A549 (cell line): ENCODE data around the gene WIPF3. TPM values are rescaled to one million over a fixed set of nuclear protein-coding genes. Genes with fewer than 3 reads are reported as not detected.

Source experiments
- ATAC-seq, 2 experiments: fragments of 200-7000 bp in 1 of 2; fragments of >200 bp in 1 of 2; cut with Nextera tagmentation in 1 of 2; cut with Tn5 transposase in 1 of 2; 3 replicates each; pipeline versions ENCODE4 v1.8.0 to v1.9.1; 2018 to 2020; ENCODE audit warnings: mild to moderate bottlenecking in 1 of 2, moderate library complexity in 1 of 2
- CTCF ChIA-PET: fragments of 300-600 bp; sonication (Branson Sonifier 250); formaldehyde crosslinking; extraction: SDS; loops from one replicate; lab custom pipeline; 2021; ENCODE audit warnings: antibody characterized with exemption, inconsistent platforms; lab: Yijun Ruan, JAX
- POLR2A ChIA-PET: fragments of 350-600 bp; formaldehyde crosslinking; extraction: SDS; loops from one replicate; lab custom pipeline; 2021; ENCODE audit warnings: antibody characterized with exemption, inconsistent platforms; lab: Yijun Ruan, JAX
- DNase-seq, 2 experiments: peaks; one replicate each; pipeline versions ENCODE4 v3.0.0 to v3.0.0-alpha.2; 2011 to 2016; ENCODE audit warnings: low read depth in 1 of 2, low spot score in 1 of 2
- FAIRE-seq: peaks from 2 replicates; lab custom pipeline; 2011; peaks lifted over from hg19 to GRCh38; lab: Jason Lieb, UNC
- H3K27ac ChIP-seq, 2 experiments: fragments of >200 bp; sonication (Bioruptor Twin); formaldehyde crosslinking; 3 replicates each; pipeline ENCODE4 v1.5.1; 2016 to 2017
- H3K4me1 ChIP-seq: fragments of >200 bp; sonication (Bioruptor Twin); formaldehyde crosslinking; 3 replicates; pipeline ENCODE4 v1.6.1; 2016
- H3K4me2 ChIP-seq: fragments of >200 bp; sonication (Bioruptor Twin); formaldehyde crosslinking; 3 replicates; pipeline ENCODE4 v1.6.1; 2016
- H3K4me3 ChIP-seq: fragments of >200 bp; sonication (Bioruptor Twin); formaldehyde crosslinking; 3 replicates; pipeline ENCODE4 v1.5.1; 2016
- H3K9me3 ChIP-seq: fragments of >200 bp; sonication (Bioruptor Twin); formaldehyde crosslinking; 3 replicates; pipeline ENCODE4 v1.6.1; 2016
- BHLHE40 ChIP-seq: IDR thresholded peaks from 2 replicates; pipeline ENCODE4 v1.6.1; 2012; ENCODE audit warnings: low read depth, low read length, inconsistent platforms
- CBX2 ChIP-seq: fragments of 200-600 bp; sonication (generic); IDR thresholded peaks from 2 replicates; pipeline ENCODE4 v1.6.1; 2016; ENCODE audit warnings: low read depth, mild to moderate bottlenecking, borderline replicate concordance
- CEBPB ChIP-seq, 2 experiments: fragments of >200 bp in 1 of 2; sonication (Bioruptor Twin) in 1 of 2; formaldehyde crosslinking in 1 of 2; IDR thresholded peaks; 2 replicates each; pipeline ENCODE4 v1.6.1; 2012 to 2016
- FOSL2 ChIP-seq, 2 experiments: fragments of 450-650 bp in 1 of 2; fragments of >200 bp in 1 of 2; sonication (Bioruptor Twin) in 1 of 2; formaldehyde crosslinking; IDR thresholded peaks; 2 replicates each; pipeline versions ENCODE4 v1.5.0 to v1.6.1; 2016 to 2020; ENCODE audit warnings: mild to moderate bottlenecking in 1 of 2, moderate library complexity in 1 of 2
- GATA3 ChIP-seq: IDR thresholded peaks from 2 replicates; pipeline ENCODE4 v1.6.1; 2012; ENCODE audit warnings: borderline replicate concordance
- JUN ChIP-seq, 2 experiments: fragments of >200 bp; sonication (Bioruptor Twin); formaldehyde crosslinking; IDR thresholded peaks; 2 replicates in 1 of 2; 3 replicates in 1 of 2; pipeline ENCODE4 v1.6.1; 2016 to 2017
- JUNB ChIP-seq: fragments of >200 bp; sonication (Bioruptor Twin); formaldehyde crosslinking; IDR thresholded peaks from 2 replicates; pipeline ENCODE4 v1.6.1; 2016
- KDM5A ChIP-seq: fragments of 200-600 bp; sonication (generic); IDR thresholded peaks from 2 replicates; pipeline ENCODE4 v1.6.1; 2016; ENCODE audit warnings: antibody characterized with exemption, mild to moderate bottlenecking
- MAZ ChIP-seq: fragments of 150-350 bp; IDR thresholded peaks from 2 replicates; pipeline ENCODE4 v1.6.1; 2014; ENCODE audit warnings: antibody characterized with exemption, low read depth, low read length, borderline replicate concordance
- NFE2L2 ChIP-seq: fragments of 150-350 bp; conservative IDR thresholded peaks from 2 replicates; pipeline ENCODE4 v1.6.1; 2014; ENCODE audit warnings: low read length
- NPAS2 ChIP-seq: fragments of 250-450 bp; sonication (Bioruptor Pico); IDR thresholded peaks from 2 replicates; pipeline ENCODE4 v1.8.0; 2022; ENCODE audit warnings: mild to moderate bottlenecking, moderate library complexity, borderline replicate concordance
- RARB ChIP-seq: fragments of 250-450 bp; sonication (Bioruptor Pico); IDR thresholded peaks from 2 replicates; pipeline ENCODE4 v1.8.0; 2021; ENCODE audit warnings: mild to moderate bottlenecking, moderate library complexity
- RNF2 ChIP-seq: fragments of 200-600 bp; sonication (generic); IDR thresholded peaks from 2 replicates; pipeline ENCODE4 v1.6.1; 2016; ENCODE audit warnings: low read depth, mild to moderate bottlenecking, antibody characterized with exemption, moderate library complexity, borderline replicate concordance
- TFCP2L1 ChIP-seq: fragments of 250-450 bp; sonication (Bioruptor Pico); IDR thresholded peaks from 2 replicates; pipeline ENCODE4 v1.5.0; 2021; ENCODE audit warnings: mild to moderate bottlenecking
- TP53 ChIP-seq: fragments of 250-450 bp; sonication (Bioruptor Pico); IDR thresholded peaks from 2 replicates; pipeline ENCODE4 v1.5.0; 2021; ENCODE audit warnings: mild to moderate bottlenecking, moderate library complexity
- WGBS: methylation state at CpG from one replicate; pipeline ENCODE4 v1.1.6; 2017; ENCODE audit errors: missing lambda C conversion rate; 5-methylcytosine and 5-hydroxymethylcytosine counted together
- polyA plus RNA-seq, 4 experiments: library from polyadenylated mRNA; depleted of rRNA in 3 of 4; stranded (reverse); fragments of >200 nt; fragmentation: RNase III in 1 of 4; extraction: RNeasy Plus Mini Kit Qiagen cat#74134 plus additional on column Dnase treatment in 1 of 4; gene quantifications; 2 replicates in 3 of 4; 3 replicates in 1 of 4; pipeline ENCODE4 v1.2.3, GENCODE V29; 2011 to 2017
- TF ChIP-seq, protein P1 (sequence below): fragments of 250-450 bp; sonication (Bioruptor Pico); IDR thresholded peaks from 2 replicates; pipeline ENCODE4 v1.5.0; 2021; ENCODE audit warnings: mild to moderate bottlenecking, moderate library complexity, borderline replicate concordance
- TF ChIP-seq, protein P2 (sequence below): fragments of >200 bp; sonication (Bioruptor Twin); formaldehyde crosslinking; IDR thresholded peaks from 3 replicates; pipeline ENCODE4 v1.5.1; 2016
- TF ChIP-seq, protein P3 (sequence below): IDR thresholded peaks from 2 replicates; pipeline ENCODE4 v1.6.1; 2012
- TF ChIP-seq, protein P4 (sequence below): fragments of 450-650 bp; IDR thresholded peaks from 2 replicates; pipeline ENCODE4 v1.6.1; 2014; ENCODE audit warnings: antibody characterized with exemption
- TF ChIP-seq, protein P5 (sequence below): IDR thresholded peaks from 2 replicates; pipeline ENCODE4 v1.6.1; 2012; ENCODE audit warnings: low read depth, borderline replicate concordance
- TF ChIP-seq, protein P6 (sequence below): fragments of 250-450 bp; sonication (Bioruptor Pico); IDR thresholded peaks from 2 replicates; pipeline ENCODE4 v1.5.0; 2020; ENCODE audit warnings: low read depth, mild to moderate bottlenecking, moderate library complexity

Gene WIPF3
- polyA plus RNA-seq, 2 of the 4 experiments (the other 2 are of a cell fraction): 0.10 to 0.30 TPM

DNA sequence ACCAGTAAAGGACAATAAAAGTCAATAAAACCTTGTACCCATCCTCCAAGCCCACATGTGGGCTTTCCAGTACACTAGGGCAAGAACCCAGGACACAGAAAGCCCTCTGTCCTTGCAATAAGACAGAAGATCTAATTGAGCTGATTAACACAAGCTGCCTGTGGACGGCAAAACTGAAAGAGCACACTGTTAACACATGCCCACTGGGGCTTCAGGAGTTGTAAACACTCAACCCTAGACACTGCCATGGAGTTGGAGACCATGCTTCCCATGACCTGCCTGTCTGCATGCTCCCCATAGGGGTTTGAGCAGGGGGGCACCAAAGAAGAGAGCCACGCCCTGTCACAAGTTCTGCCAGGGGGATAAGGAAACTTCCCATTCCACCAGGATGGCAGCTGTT lies 22.6 kb upstream of the WIPF3 start:
- H3K4me2 ChIP-seq: no peak overlapping the region
- TF ChIP-seq, protein P1, sequence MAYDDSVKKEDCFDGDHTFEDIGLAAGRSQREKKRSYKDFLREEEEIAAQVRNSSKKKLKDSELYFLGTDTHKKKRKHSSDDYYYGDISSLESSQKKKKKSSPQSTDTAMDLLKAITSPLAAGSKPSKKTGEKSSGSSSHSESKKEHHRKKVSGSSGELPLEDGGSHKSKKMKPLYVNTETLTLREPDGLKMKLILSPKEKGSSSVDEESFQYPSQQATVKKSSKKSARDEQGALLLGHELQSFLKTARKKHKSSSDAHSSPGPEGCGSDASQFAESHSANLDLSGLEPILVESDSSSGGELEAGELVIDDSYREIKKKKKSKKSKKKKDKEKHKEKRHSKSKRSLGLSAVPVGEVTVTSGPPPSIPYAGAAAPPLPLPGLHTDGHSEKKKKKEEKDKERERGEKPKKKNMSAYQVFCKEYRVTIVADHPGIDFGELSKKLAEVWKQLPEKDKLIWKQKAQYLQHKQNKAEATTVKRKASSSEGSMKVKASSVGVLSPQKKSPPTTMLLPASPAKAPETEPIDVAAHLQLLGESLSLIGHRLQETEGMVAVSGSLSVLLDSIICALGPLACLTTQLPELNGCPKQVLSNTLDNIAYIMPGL (CRISPR knock-in tag): no peak
- TF ChIP-seq RNF2: no peak
- TF ChIP-seq, protein P2, sequence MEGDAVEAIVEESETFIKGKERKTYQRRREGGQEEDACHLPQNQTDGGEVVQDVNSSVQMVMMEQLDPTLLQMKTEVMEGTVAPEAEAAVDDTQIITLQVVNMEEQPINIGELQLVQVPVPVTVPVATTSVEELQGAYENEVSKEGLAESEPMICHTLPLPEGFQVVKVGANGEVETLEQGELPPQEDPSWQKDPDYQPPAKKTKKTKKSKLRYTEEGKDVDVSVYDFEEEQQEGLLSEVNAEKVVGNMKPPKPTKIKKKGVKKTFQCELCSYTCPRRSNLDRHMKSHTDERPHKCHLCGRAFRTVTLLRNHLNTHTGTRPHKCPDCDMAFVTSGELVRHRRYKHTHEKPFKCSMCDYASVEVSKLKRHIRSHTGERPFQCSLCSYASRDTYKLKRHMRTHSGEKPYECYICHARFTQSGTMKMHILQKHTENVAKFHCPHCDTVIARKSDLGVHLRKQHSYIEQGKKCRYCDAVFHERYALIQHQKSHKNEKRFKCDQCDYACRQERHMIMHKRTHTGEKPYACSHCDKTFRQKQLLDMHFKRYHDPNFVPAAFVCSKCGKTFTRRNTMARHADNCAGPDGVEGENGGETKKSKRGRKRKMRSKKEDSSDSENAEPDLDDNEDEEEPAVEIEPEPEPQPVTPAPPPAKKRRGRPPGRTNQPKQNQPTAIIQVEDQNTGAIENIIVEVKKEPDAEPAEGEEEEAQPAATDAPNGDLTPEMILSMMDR: no peak
- TF ChIP-seq, protein P3, sequence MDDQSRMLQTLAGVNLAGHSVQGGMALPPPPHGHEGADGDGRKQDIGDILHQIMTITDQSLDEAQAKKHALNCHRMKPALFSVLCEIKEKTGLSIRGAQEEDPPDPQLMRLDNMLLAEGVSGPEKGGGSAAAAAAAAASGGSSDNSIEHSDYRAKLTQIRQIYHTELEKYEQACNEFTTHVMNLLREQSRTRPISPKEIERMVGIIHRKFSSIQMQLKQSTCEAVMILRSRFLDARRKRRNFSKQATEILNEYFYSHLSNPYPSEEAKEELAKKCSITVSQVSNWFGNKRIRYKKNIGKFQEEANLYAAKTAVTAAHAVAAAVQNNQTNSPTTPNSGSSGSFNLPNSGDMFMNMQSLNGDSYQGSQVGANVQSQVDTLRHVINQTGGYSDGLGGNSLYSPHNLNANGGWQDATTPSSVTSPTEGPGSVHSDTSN: no peak
- TF ChIP-seq, protein P4, sequence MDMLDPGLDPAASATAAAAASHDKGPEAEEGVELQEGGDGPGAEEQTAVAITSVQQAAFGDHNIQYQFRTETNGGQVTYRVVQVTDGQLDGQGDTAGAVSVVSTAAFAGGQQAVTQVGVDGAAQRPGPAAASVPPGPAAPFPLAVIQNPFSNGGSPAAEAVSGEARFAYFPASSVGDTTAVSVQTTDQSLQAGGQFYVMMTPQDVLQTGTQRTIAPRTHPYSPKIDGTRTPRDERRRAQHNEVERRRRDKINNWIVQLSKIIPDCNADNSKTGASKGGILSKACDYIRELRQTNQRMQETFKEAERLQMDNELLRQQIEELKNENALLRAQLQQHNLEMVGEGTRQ: no peak
- TF ChIP-seq NFE2L2: no peak
- TF ChIP-seq NPAS2: no peak
- TF ChIP-seq BHLHE40: no peak
- TF ChIP-seq FOSL2 (IDR thresholded peaks at IDR 0.05): no peak
- no peak for TF ChIP-seq FOSL2 (CRISPR knock-in tag; IDR thresholded peaks at IDR 0.05)
- no peak for TF ChIP-seq TFCP2L1 (CRISPR knock-in tag)
- no peak for TF ChIP-seq RARB
- no peak for TF ChIP-seq GATA3
- no peak for TF ChIP-seq JUN (IDR thresholded peaks at IDR 0.05)
- TF ChIP-seq CEBPB (IDR thresholded peaks at IDR 0.05): no peak
- TF ChIP-seq, protein P5, sequence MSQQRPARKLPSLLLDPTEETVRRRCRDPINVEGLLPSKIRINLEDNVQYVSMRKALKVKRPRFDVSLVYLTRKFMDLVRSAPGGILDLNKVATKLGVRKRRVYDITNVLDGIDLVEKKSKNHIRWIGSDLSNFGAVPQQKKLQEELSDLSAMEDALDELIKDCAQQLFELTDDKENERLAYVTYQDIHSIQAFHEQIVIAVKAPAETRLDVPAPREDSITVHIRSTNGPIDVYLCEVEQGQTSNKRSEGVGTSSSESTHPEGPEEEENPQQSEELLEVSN: no peak
- no peak for TF ChIP-seq KDM5A
- TF ChIP-seq, protein P6, sequence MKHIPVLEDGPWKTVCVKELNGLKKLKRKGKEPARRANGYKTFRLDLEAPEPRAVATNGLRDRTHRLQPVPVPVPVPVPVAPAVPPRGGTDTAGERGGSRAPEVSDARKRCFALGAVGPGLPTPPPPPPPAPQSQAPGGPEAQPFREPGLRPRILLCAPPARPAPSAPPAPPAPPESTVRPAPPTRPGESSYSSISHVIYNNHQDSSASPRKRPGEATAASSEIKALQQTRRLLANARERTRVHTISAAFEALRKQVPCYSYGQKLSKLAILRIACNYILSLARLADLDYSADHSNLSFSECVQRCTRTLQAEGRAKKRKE (CRISPR knock-in tag): no peak
- TF ChIP-seq JUNB: no peak
- TF ChIP-seq MAZ: no peak
- H3K9me3 ChIP-seq: no peaks in the 10 kb centered on the region
- no peak overlapping the region for H3K27ac ChIP-seq
- ChIA-PET CTCF (no interaction called here), POLR2A (interaction anchor here (0.7 kb wide), 1 partner anchor 26 kb away, joined by 3 read pairs; no protein-coding TSS in a partner anchor)
- no peak for DNase-seq
- H3K4me3 ChIP-seq: no peak overlapping the region
- WGBS: 46% methylated on average over 2 of the region's 2 CpGs
- no peaks in the 10 kb centered on the region for H3K4me1 ChIP-seq
- no peak for FAIRE-seq
- ATAC-seq: no peak

DNA sequence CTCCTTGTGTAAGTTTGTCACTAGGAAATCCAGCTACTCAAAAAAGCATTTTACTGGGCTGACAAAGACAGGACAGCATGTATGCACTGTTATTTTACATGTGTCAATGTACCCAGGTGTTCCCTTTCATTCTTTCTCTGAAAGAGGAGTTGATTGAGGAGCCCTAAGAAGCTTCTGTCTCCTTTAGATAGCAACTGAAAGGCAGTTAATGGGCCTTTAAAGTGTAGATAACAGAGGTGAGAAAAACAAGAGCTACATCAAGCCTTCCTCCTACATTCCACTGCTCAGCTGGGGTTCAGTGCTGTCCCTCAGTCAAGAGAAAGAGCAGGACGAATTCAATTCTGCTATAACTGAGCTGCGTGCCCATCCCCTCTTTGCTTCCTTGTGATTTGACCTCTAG lies 12.8 kb upstream of the WIPF3 start:
- FAIRE-seq: no peak
- TF ChIP-seq TP53 (CRISPR knock-in tag) (no peak), CBX2 (no peak)
- Histone ChIP-seq H3K4me2 (no peak overlapping the region), H3K4me3 (no peak overlapping the region), H3K4me1 (no peaks in the 10 kb centered on the region), H3K9me3 (no peaks in the 10 kb centered on the region), H3K27ac (no peak overlapping the region)
- no peak for DNase-seq
- CTCF ChIA-PET: interaction anchor here (1.1 to 2.2 kb wide), 2 partner anchors 13 to 45 kb away, joined by 3 to 7 read pairs; partner anchors contain the start of gene WIPF3
- 14% methylated on average over 2 of the region's 2 CpGs for WGBS
- no peak for ATAC-seq
- POLR2A ChIA-PET: no interaction called here
